ENCODE data around the gene PPFIA2.

PPFIA2 gene

DNA sequence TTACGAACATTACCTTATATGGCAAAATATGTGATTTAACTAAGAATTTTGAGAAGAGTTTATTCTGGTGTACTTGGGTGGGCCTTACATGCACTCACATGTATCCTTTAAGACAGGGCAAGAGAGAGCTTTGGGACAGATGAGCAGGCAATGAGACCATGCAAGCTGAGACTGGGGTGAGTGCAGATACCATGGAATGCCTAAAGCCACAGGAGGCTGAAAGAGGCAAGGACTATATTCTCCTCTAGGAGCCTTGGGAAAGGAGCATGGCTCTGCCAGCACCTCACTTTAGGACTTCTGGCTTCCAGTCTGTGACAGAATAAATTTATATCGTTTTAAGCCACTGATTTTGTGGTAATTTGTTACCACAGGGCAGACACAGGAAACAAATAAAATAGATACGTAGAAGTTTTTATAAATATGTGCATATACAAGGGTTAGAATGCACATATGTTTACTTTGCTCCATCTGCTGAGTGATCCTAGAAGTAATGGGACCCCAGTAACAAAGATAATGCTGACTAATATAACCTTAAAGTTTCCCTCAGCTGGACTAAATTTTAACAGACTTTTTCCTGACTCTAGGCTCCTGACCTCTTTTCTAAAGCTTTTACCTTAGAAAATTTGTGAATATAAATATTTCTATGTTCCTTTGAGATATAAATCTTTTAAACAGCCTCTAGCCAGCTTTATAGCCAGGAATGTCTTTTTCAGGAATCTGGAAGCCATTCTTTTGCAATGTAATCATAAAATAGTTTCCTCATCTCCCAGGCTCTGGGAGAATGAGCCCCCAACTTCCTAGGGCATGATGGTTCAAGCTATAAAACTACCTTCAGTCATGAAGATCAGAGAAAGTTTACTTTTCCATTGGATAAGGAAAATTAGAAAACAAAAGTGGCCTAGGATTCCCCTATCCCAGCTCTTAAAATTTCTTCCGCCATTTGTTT, 216.8 kb downstream of the PPFIA2 start:
- no peak for DNase-seq

DNA sequence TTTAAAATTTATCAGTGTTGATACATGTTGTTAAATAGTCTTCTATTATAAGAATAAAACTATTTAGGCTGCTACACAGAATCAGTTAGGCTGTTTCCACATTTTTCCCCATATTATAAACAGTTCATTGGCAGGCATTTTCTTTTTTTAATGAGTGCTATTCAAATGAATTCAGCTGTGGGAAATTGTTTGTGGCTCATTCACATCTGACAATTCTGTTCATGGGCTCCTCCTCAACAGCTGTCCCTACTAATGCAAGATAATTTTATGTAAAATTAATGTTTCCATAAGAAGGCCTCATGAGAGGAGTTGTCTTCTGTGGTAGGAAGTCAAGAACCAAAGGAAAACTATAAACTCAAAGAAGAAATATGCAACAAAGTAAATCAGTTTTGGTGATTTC, 218.0 kb downstream of the PPFIA2 start:
- no peak for DNase-seq

DNA sequence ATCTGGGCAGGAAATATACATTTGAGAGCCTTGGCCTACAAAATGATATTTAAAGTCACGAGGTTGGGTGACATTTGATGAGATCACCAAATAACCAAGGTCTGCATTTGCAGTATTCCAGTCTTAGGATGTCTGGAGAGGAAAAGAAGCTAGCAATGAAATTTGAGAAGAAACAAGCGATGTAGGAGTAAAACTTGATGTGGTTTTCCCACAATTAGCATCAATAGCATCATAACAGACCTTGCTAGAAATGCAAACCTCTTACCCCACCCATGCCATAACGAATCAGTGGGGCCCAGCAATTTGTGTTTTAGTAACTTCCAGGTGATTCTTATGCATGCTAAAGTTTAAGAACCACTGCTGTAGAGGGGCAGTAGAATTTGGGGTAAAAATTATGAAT, 219.9 kb downstream of the PPFIA2 start:
- DNase-seq: no peak

DNA sequence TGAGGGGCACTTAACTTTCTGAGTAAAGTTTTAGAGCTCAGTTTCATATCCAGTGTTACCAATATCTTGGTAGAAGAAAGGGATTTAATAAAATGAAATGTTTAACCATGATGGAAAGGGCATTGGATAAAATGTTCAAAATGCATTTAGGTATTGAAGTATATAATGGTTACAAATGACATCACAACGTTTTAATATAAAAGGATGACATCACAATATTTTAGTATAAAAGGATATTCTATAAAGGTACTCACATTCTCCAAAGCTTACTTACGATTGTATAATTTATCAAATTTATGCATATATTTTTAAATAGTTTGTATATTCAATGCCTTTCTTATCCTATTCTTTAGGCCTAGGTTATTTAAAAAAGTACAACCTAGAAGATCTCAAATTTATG, 226.1 kb downstream of the PPFIA2 start:
- DNase-seq: no peak

DNA sequence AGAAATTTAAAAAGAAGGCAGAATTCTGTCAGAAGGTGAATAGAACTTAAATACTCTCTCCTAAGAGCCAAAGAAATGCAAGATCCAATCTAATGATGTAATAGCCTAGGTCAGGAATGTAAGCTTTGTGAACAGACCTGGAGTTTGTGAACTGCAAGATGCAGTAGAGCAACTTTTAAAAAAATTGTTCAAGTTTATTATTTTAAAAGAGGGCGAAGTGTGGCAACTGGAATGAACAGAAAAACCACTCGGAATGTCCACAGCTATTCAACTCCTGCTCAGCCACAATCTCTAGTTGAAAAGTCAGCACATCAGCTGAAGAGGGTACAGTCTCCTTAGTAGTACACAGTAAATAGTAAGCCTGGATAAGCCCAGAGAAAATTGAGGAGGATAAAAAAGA, 228.8 kb downstream of the PPFIA2 start:
- DNase-seq: no peak

DNA sequence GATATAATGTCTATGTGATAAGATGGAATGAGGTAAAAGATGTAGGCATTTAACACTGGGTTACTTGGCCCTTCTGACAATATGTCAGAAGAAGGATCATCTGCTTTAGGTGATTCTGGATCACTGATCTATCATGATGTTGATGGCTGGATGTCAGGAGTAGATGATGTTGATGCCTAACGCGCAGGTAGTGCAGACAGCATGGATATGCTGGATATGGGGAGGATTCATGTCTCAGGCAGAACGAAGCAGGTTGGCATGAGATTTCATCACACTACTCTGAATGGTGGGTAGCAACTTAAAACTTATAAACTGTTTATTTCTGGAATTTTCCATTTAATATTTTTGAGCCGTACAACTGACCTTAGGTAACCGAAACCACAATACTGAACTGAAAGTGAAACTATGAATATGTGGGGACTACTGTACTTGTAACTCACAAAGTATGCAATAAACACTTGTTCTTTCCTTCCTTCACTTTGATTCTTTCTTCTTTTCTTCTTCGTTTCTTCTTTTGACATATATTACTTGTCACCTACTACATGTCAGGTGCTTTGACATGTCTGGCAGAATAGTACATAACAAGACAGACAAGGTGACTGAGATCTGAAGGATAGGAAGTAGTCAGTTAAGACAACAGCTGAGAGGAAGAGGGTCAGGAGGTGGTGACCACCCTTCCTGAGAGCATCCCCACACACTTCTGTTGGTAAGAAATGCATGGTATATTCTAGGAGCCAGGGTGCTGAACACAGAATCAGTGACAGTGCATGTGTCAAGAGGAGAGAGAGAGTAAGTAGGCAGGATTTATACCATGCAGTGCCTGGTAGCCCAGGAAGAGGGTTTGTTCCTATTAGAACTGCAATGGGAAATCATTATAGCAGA, 238.8 kb downstream of the PPFIA2 start:
- DNase-seq: no peak

DNA sequence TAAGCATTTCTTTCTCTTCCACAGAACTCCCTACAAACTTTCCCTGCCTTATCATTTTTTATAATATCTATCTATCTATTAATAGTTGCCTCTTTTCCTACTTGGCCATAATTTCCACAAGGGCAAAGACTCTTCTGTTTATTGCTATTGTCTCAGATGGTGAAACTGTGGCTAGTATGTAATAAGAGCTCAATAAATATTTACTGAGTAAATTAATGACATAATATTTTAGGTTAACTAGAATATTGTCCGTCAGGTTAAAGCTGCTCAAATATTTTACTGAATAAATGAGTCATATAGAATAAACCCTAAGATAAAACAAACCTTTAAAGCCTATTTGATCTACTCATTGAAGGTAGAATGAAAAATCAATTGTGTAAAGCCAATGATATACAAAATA, 240.5 kb downstream of the PPFIA2 start:
- no peak for DNase-seq

DNA sequence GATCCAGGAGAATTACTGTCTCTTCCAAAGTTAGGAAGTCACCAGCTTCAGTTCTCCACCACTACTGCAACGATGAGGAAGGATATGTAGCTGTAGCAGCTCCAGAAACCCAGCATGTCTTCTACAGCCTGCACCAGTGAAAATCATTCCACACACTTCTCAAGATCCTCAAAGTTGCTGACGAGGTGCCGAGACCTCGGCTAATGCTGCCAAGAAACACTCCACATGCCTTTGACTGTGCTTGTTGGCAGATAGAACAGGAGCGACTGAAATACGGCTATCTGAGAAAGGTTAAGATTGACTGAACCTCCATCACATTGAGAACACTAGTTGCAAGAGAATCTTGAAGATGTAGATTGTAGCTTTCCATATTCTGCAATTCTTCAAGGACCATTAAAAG, 241.9 kb downstream of the PPFIA2 start:
- DNase-seq: no peak

DNA sequence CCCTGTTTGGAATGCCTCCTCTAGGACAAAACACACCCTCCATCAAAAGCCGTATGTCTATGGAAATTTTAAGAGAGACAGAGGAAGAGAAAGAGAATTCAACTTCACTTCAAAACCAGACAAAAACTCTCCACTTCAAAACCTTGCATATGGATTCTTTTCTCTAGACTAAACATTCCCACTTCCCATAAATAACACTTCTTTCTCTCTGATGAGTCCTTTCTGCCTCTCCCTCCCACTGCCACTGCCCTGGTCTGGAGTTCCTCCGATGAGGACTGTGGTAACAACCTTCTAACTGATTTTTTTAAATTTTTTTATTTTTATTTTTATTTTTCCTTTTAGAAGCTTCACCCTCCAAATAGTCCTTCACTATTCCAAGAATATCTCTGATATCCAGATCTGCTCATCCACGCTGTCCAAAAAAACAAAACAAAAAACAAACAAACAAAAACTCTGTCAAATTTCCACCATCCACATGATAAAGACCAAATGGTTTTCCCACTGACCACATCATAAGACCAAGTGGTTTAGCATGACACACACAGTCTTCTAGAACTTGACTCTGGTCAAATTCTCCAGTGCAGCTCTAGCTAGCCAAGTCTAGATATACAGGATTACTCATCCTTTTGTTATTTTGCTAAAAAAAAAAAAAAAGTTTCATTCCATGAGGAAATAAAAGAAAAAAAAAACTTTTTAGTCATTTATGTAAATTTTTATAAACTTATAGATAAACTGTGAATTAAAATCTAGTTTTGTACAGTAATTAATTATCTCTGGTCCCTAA, 256.0 kb downstream of the PPFIA2 start:
- no peak for DNase-seq

DNA sequence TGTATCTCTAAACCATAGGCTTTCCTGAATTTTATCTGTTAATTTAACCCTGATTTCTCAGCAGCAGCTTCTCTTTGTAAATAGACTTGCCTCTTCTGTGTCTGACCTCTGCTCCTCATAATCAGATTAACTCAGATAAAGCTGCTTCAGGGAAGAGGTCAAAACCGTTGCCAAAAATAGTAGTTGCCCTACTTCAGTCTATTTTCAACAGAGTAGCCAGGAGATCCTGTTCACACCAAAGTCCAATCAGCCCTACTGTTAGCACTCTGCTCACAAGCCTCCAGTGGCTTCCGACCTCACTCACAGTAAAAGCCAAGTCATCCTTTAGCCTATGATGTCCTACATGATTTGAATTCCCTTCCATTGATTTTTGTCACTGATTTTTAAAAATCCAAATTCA, 258.4 kb downstream of the PPFIA2 start:
- DNase-seq: no peak

DNA sequence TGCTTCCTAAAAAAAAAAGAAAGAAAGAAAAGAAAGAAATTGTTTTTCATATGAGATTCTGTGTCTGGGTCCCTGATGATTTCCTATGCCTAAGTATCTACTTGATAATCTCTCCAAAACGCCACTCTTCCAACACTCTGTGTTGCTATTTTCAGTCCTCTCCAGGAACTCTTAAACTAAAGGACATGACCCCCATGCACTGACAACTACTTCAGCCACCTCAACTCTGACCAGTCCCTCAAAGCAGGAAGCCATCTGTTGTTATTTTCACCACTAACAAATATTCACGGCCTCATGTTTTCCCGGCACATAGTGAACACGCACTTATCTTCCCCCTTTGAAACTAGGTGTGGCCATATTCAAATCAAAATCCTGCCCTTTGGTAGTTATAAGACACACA, 259.3 kb downstream of the PPFIA2 start:
- no peak for DNase-seq

DNA sequence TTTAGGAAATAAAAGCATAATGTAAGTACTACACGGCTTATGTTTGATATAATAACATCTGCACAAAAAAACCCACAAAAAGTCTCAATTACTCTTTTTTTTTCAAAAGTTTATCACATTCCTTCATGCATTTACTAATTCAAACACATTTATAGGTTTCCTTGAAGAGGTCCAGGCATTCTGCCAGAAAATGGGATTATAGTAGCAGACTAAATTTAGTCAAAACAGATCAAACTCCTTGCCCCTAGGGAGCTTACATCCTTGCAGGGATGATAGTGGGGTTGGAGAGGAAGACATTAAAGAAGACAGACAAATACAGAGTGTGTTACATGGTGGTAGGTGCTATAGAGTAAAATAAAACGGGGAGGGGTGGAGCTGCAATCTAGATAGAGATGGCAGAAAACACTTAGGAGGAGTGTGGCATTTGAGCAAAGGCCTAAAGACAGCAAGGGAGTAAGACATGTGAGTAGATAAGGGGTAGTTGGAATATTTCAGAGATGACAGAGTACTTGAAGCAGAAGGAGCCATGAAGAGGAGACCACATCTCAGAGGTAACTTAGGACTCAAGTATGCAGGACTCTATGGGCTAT, 266.9 kb downstream of the PPFIA2 start:
- DNase-seq: no peak

DNA sequence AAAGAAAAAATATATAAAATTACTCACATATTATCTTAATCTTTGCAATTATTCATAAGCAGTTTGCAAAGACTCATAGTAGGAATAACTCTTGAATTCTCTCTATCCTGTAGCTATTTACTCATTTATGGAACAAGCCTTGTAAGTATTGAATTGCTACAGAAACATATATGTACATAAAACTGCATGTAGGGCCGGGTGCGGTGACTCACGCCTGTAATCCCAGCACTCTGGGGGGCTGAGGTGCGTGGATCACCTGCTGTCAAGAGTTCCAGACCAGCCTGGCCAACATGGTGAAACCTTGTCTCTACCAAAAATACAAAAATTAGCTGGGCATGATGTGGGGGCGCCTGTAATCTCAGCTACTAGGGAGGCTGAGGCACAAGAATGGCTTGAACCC, 286.2 kb downstream of the PPFIA2 start:
- DNase-seq: no peak

DNA sequence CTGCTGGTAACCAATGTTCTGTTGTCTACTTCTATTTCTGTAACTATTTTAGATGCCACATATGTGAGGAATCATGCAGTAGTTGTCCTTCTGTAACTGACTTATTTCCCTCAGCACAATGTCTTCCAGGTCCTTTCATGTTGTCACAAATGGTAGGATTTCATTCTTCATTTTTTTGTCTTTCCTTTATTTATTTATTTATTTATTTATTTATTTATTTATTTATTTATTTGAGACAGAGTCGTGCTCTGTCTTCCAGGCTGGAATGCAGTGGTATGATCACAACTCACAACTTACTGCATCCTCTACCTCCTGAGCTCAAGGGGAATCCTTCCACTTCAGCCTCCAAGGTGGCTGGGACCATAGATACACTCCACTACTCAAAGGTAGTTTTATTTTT, 288.2 kb downstream of the PPFIA2 start:
- no peak for DNase-seq

DNA sequence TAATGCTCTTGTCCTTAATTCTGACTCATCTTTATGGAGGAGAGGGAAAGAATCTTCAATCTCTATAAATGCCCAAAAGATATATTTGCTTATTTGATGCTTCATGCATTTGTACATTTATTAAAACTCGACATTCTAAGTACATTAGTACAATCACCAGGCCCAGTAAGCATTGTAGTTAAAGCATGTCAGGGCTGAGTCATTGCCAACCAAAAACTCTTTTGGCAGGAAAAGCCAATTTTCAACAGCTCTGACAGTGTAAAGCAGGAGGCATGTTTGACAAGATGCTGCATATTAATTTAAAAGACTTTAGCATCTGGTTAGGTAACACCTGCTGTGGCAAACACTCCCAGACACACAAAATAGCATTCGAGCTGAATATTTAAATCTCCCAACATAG, 290.9 kb downstream of the PPFIA2 start:
- DNase-seq: no peak

DNA sequence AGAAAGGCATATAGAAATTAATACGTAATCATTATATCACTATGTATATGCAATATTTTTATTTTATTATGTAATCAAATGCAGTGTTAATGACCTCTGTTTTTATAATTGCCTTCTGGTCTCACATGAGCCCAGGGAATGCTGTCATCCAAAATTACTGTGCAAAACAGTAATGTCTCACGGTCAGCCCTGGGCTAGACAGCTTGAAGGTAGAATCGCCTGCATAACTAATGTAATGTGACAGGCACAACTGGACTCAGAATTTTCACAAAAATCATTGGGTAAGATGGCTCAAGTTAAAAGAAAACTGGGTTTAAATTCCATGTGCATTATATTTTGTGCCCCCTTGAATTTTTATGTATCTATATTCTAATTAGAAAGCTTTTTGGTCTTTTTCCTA, 293.3 kb downstream of the PPFIA2 start:
- no peak for DNase-seq

DNA sequence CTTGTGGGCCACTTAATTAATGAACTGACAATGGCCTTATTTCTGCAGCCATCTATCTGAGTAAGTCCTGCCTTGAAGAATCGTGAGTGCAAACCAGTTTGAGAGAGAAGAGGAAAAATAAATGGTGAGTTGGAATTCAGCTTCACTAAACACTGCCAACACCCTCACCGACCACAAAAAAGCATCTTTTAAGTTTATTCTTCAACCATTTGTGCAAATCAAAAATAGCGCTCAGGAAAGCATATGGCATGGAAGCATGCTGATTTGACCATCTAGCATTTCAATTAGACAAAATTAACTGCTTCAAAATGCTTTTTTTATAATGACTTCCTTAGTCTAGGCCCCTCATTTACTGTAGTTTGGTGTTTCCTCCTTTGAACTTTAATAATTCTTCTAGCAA, 294.0 kb downstream of the PPFIA2 start:
- DNase-seq: no peak

DNA sequence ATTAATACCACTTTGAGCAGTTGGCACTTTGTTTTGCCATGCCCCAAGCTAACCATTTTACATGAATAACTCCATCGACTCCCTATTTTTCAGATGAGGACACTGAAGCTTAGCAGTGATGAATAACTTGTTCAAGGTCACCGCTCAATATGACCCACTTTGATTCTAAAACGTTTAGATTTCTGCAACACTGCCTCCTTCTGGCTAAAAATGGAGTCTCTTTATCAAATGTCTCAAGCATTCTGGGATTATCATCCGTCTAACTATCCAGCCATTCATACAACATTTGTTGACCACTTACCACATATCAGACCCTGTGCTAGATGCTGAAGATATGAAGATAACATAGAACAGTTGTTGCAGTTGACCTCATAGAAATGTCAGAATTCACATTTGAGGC, 298.0 kb downstream of the PPFIA2 start:
- DNase-seq: no peak

DNA sequence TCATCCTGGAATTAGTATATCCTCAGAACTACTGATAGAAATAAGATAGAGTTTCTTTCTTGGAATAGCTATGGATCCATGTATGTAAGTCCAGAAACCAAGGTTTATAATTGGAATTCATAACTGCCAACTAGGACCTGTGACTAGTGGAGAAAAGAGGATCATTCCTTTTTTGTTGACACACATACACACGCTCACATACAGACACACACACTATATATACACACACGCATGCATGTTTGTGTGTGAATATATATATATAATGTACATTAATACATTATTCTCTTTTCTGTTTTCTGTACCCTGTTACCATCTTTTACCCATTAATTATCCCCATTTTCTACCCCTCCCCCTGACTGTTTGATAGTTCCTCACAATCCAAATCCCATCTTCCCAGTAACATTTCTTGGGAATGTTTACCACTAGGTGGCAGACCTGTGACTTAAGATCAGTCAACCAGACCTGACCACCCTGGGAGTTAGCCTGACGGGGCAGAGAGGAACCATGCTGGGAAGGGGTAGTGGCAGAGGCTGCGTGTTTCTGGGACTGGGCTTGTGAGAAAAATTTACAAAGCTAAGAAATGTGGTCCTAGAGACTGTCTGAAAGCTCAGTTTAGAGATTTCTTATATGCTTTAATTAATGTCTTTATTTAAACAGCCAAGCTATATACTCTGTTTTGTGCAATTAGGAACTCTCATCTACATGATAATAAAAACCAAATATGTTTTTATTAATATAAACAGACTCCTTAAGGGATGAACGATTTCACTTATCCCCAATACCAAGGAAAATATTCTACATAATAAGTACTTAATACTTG, 308.0 kb downstream of the PPFIA2 start:
- no peak for DNase-seq

DNA sequence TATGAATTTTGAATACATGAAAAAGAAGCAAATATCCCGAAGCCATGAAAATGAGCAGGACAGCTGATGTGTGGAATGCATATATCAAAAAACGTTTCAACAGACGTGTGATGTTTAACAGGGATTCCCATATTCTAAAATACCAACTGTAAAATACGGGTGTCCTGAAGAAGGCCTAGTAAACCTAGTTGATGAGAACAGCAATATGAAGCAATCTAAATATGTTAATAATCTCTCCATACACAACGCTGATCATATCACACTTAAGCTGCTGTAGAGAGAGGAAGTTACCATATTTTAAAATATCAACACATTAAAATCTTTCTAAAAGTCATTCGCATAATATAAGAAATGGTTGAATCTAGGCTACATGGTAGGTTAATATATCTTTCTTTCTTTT, 317.5 kb downstream of the PPFIA2 start:
- no peak for DNase-seq

DNA sequence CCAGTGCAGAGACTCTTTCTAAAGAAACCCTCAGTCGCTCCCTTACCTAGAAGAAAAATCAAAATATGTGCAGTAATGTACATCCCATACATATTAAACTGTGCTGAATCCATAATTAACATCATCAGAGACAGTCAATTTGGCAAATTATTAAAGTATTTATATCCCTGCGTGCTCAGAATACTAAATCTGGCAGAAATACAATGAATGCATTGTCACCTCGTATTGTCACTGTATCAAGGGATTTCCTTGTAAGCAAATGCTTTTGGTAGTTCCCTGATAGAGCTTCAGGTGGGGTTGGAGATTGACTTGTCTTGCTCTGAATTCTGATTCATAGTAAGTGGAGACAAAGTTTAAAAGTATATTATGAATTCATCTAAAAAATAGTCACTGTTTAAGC, 319.1 kb downstream of the PPFIA2 start:
- no peak for DNase-seq

DNA sequence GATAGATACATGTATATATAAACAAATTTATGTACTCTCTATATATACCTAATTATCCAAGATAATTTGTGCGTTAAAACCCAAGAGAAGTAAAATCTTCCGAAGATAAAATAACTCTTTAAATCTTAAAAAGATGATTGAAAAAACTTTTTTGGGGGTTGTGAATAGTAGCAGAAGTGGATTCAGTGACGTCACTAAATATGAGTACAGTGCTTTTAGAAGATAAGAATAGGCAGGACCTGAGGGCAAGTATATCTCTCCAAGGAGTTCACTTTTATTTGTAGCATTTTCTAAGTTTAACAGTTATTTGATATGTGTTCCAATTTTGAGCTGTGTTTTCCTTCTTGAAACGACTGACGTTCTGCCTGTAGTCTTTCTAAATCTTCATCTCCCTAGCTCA, 319.8 kb downstream of the PPFIA2 start:
- DNase-seq: no peak
